Neural progenitor cell (in vitro differentiated cells): ENCODE results near the gene CABLES1. TPM values are rescaled to one million over a fixed set of nuclear protein-coding genes. Genes with fewer than 3 reads are reported as not detected.
"Not testable (repeated sequence)": the region's sequence is repeated elsewhere in the genome, so short reads cannot be mapped to it uniquely, and the experiment has no call there.

ENCODE experiments used
- DNase-seq: peaks from one replicate; pipeline ENCODE4 v3.0.0-alpha.2; 2016; ENCODE audit warnings: low spot score
- H2AFZ ChIP-seq: fragments of 200-600 bp; sonication (generic); replicated peaks from 2 replicates; pipeline ENCODE4 v1.6.1; 2016; ENCODE audit warnings: antibody characterized with exemption
- H3F3A ChIP-seq: fragments of 200-600 bp; sonication (generic); 2 replicates; pipeline ENCODE4 v1.6.1; 2016; ENCODE audit warnings: antibody characterized with exemption, low read depth
- H3K27ac ChIP-seq: fragments of 200-600 bp; sonication (generic); 2 replicates; pipeline ENCODE4 v1.5.1; 2016; ENCODE audit warnings: mild to moderate bottlenecking
- H3K27me3 ChIP-seq: fragments of 200-600 bp; sonication (generic); 2 replicates; pipeline ENCODE4 v1.6.1; 2016; ENCODE audit warnings: mild to moderate bottlenecking, moderate library complexity
- H3K36me3 ChIP-seq: fragments of 200-600 bp; sonication (generic); 2 replicates; pipeline ENCODE4 v1.5.1; 2016
- H3K4me1 ChIP-seq: fragments of 200-600 bp; sonication (generic); 2 replicates; pipeline ENCODE4 v1.6.1; 2016; ENCODE audit warnings: mixed run types
- H3K4me2 ChIP-seq: fragments of 200-600 bp; sonication (generic); 2 replicates; pipeline ENCODE4 v1.6.1; 2016
- H3K4me3 ChIP-seq: fragments of 200-600 bp; sonication (generic); 2 replicates; pipeline ENCODE4 v1.5.1; 2016
- H3K79me2 ChIP-seq: fragments of 200-600 bp; sonication (generic); 2 replicates; pipeline ENCODE4 v1.6.1; 2016; ENCODE audit warnings: low read depth
- H3K9ac ChIP-seq: fragments of 200-600 bp; sonication (generic); 2 replicates; pipeline ENCODE4 v1.6.1; 2016
- H3K9me3 ChIP-seq: fragments of 200-600 bp; sonication (generic); 2 replicates; pipeline ENCODE4 v1.5.1; 2016; ENCODE audit warnings: low read depth
- H4K20me1 ChIP-seq: fragments of 200-600 bp; sonication (generic); 2 replicates; pipeline ENCODE4 v1.6.1; 2016; ENCODE audit warnings: low read depth
- H3K27ac Mint-ChIP-seq: 3 replicates; pipeline ENCODE4 v1.8.0; 2021; ENCODE audit warnings: mixed read lengths
- H3K27me3 Mint-ChIP-seq: 2 replicates; pipeline ENCODE4 v1.8.0; 2022; ENCODE audit warnings: low read depth, mild to moderate bottlenecking, inconsistent platforms, moderate library complexity, mixed read lengths; ENCODE audit not compliant: insufficient read depth
- H3K36me3 Mint-ChIP-seq: 3 replicates; pipeline ENCODE4 v1.8.0; 2021; ENCODE audit warnings: mixed read lengths
- H3K4me1 Mint-ChIP-seq: 3 replicates; pipeline ENCODE4 v1.8.0; 2021; ENCODE audit warnings: mixed read lengths
- H3K4me3 Mint-ChIP-seq: 3 replicates; pipeline ENCODE4 v1.8.0; 2021; ENCODE audit warnings: mild to moderate bottlenecking, moderate library complexity, mixed read lengths
- H3K9me3 Mint-ChIP-seq: 3 replicates; pipeline ENCODE4 v1.8.0; 2020; ENCODE audit warnings: mixed read lengths
- CTCF ChIP-seq: fragments of 200-600 bp; sonication (generic); IDR thresholded peaks from 2 replicates; pipeline ENCODE4 v1.5.1; 2017; ENCODE audit warnings: antibody characterized with exemption, mild to moderate bottlenecking
- EZH2 ChIP-seq: fragments of 200-600 bp; sonication (generic); IDR thresholded peaks from 2 replicates; pipeline ENCODE4 v1.6.1; 2017; ENCODE audit warnings: antibody characterized with exemption, mild to moderate bottlenecking, moderate library complexity
- EZH2phosphoT487 ChIP-seq: fragments of 200-600 bp; sonication (generic); IDR thresholded peaks from 2 replicates; pipeline ENCODE4 v1.6.1; 2017; ENCODE audit warnings: antibody characterized with exemption
- total RNA-seq: library from RNA; depleted of rRNA; stranded (reverse); fragments of >200 nt; gene quantifications from 2 replicates; pipeline ENCODE4 v1.2.3, GENCODE V29; 2015; ENCODE audit warnings: low replicate concordance

The CABLES1 gene
- total RNA-seq, 1 donor from 2014 or later: 2.8 TPM

DNA sequence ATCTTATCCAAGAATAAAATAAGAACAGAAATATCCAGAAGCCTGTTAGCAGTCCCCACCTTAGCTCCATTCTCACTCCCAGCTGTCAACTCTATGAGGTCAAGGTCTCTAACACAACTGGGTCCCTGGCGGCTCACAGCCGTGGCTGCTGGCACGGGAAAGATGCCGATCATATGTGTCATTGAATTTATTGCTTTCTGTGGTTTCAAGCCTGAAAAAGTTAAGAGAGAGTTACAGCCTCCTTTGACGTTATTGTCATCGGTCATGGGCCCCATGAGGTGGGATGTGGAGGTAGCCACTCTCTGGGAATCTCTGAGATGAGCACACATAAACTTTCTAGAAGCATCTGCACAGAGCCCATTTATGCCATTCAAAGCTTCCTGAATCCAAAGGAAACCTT, 28.7 kb upstream of the CABLES1 start:
- Histone ChIP-seq H3K27me3 (no peaks in the 10 kb centered on the region), H3K79me2 (no peaks in the 10 kb centered on the region), H3K27ac (no peak overlapping the region), H4K20me1 (no peaks in the 10 kb centered on the region), H3F3A (no peaks in the 10 kb centered on the region), H3K4me2 (no peak overlapping the region), H3K4me3 (no peak overlapping the region), H2AFZ (no peak overlapping the region), H3K9ac (no peak overlapping the region), H3K9me3 (no peaks in the 10 kb centered on the region), H3K4me1 (no peaks in the 10 kb centered on the region), H3K36me3 (no peaks in the 10 kb centered on the region)
- TF ChIP-seq CTCF (no peak), EZH2 (no peak), EZH2phosphoT487 (no peak)
- DNase-seq: no peak
- Mint-ChIP-seq H3K4me3 (no peak overlapping the region), H3K9me3 (peaks cover 5% of the 10 kb centered on the region), H3K27ac (no peak overlapping the region), H3K4me1 (peaks cover 25% of the 10 kb centered on the region), H3K36me3 (no peaks in the 10 kb centered on the region), H3K27me3 (peaks cover 15% of the 10 kb centered on the region)

- Histone ChIP-seq H3K27me3 (no peaks in the 10 kb centered on the region), H3K4me3 (no peak overlapping the region), H3K79me2 (no peaks in the 10 kb centered on the region), H3K9ac (no peak overlapping the region), H3K4me2 (no peak overlapping the region), H2AFZ (peak overlapping the region; percentile 43), H3F3A (no peaks in the 10 kb centered on the region), H3K27ac (no peak overlapping the region), H3K36me3 (no peaks in the 10 kb centered on the region), H3K9me3 (no peaks in the 10 kb centered on the region), H4K20me1 (no peaks in the 10 kb centered on the region), H3K4me1 (no peaks in the 10 kb centered on the region)
- peaks cover 6% of the 10 kb centered on the region for H3K9me3 Mint-ChIP-seq
- H3K4me3 Mint-ChIP-seq: peak overlapping the region; percentile 42
- H3K27ac Mint-ChIP-seq: peak overlapping the region; percentile 57
- DNase-seq: no peak
- TF ChIP-seq EZH2: no peak
- no peak for TF ChIP-seq EZH2phosphoT487
- no peak for TF ChIP-seq CTCF
- peaks cover 15% of the 10 kb centered on the region for H3K27me3 Mint-ChIP-seq
- no peaks in the 10 kb centered on the region for H3K36me3 Mint-ChIP-seq
- peaks cover 25% of the 10 kb centered on the region for H3K4me1 Mint-ChIP-seq
Measured at GRCh38 chr18:23107718-23108117, 27.6 kb upstream of the CABLES1 start.

DNA sequence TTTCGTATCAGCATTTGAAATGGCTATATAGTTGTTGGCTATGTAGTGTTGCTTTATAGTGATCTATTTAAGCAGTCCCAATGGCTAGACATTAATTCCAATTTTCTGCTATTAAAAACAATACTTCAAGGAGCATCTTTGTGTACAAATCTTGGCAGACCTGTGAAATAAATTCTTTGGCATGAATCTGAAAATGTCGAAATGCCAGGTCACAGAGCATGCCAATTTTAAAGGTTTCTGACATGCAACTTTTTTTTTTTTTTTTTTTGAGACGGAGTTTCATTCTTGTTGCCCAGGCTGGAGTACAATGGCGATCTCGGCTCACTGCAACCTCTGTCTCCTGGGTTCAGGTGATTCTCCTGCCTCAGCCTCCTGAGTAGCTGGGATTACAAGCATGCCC, 26.8 kb upstream of the CABLES1 start:
- TF ChIP-seq EZH2phosphoT487 (no peak), EZH2 (no peak), CTCF (no peak)
- no peak overlapping the region for H3K9ac ChIP-seq
- H4K20me1 ChIP-seq: no peaks in the 10 kb centered on the region
- peaks cover 27% of the 10 kb centered on the region for H3K4me1 Mint-ChIP-seq
- peaks cover 15% of the 10 kb centered on the region for H3K27me3 Mint-ChIP-seq
- H3K9me3 Mint-ChIP-seq: peaks cover 6% of the 10 kb centered on the region
- H3K27ac ChIP-seq: no peak overlapping the region
- no peaks in the 10 kb centered on the region for H3K79me2 ChIP-seq
- H3K4me1 ChIP-seq: no peaks in the 10 kb centered on the region
- H3K4me3 ChIP-seq: no peak overlapping the region
- H3K36me3 Mint-ChIP-seq: no peaks in the 10 kb centered on the region
- no peaks in the 10 kb centered on the region for H3F3A ChIP-seq
- no peak for DNase-seq
- H3K4me2 ChIP-seq: no peak overlapping the region
- H3K27ac Mint-ChIP-seq: no peak overlapping the region
- H3K4me3 Mint-ChIP-seq: no peak overlapping the region
- no peaks in the 10 kb centered on the region for H3K9me3 ChIP-seq
- no peak overlapping the region for H2AFZ ChIP-seq
- H3K27me3 ChIP-seq: no peaks in the 10 kb centered on the region
- H3K36me3 ChIP-seq: no peaks in the 10 kb centered on the region

GRCh38 chr18:23109163-23109562, 26.1 kb upstream of the CABLES1 start:
- H3F3A ChIP-seq, H3K4me2 ChIP-seq, H3K27ac Mint-ChIP-seq, H3K4me3 ChIP-seq, H3K27ac ChIP-seq, H3K79me2 ChIP-seq, H4K20me1 ChIP-seq, DNase-seq, H3K9me3 ChIP-seq, H3K4me3 Mint-ChIP-seq, H3K36me3 Mint-ChIP-seq, H3K36me3 ChIP-seq, H2AFZ ChIP-seq, H3K9ac ChIP-seq, H3K4me1 ChIP-seq, H3K9me3 Mint-ChIP-seq, H3K27me3 ChIP-seq: not testable (repeated sequence)
- H3K27me3 Mint-ChIP-seq: peaks cover 14% of the 10 kb centered on the region
- H3K4me1 Mint-ChIP-seq: peaks cover 34% of the 10 kb centered on the region
